SU-DHL-6 (cell line): ENCODE measurements around the gene KSR1.
"Not testable (repeated sequence)": the region's sequence is repeated elsewhere in the genome, so short reads cannot be mapped to it uniquely, and the experiment has no call there.

Experiments used
- H2AFZ ChIP-seq: fragments of 200-600 bp; sonication (generic); 2 replicates; pipeline ENCODE4 v1.6.1; 2014; ENCODE audit warnings: low read depth, mild to moderate bottlenecking, moderate library complexity, mixed read lengths, antibody characterized with exemption, low read length; ENCODE audit not compliant: severe bottlenecking
- H3F3A ChIP-seq: fragments of 200-600 bp; shearing (Covaris generic); 2 replicates; pipeline ENCODE4 v1.6.0; 2016; ENCODE audit warnings: antibody characterized with exemption, mild to moderate bottlenecking; ENCODE audit not compliant: insufficient read depth
- H3K27ac ChIP-seq: fragments of 200-600 bp; sonication (generic); 2 replicates; pipeline ENCODE4 v1.5.1; 2016; ENCODE audit warnings: low read depth, mild to moderate bottlenecking, low read length, moderate library complexity, mixed read lengths
- H3K27me3 ChIP-seq: fragments of 200-600 bp; sonication (generic), shearing (Covaris generic); 2 replicates; pipeline ENCODE4 v1.6.0; 2014; ENCODE audit warnings: mild to moderate bottlenecking, low read length
- H3K36me3 ChIP-seq: fragments of 200-600 bp; sonication (generic); 2 replicates; pipeline ENCODE4 v1.6.1; 2014; ENCODE audit warnings: mild to moderate bottlenecking, low read length, mixed read lengths
- H3K4me2 ChIP-seq: fragments of 300-600, 200-600 bp; shearing (Covaris generic), sonication (generic); 2 replicates; pipeline ENCODE4 v1.6.0; 2014; ENCODE audit warnings: low read length, low read depth, mild to moderate bottlenecking; ENCODE audit not compliant: poor library complexity, severe bottlenecking
- H3K4me3 ChIP-seq: fragments of 200-600 bp; sonication (generic); 2 replicates; pipeline ENCODE4 v1.5.1; 2014; ENCODE audit warnings: antibody characterized with exemption, low read length, mild to moderate bottlenecking, mixed read lengths; ENCODE audit not compliant: insufficient read depth, poor library complexity, severe bottlenecking
- H3K79me2 ChIP-seq: fragments of 200-600 bp; sonication (generic); 2 replicates; pipeline ENCODE4 v1.6.1; 2014; ENCODE audit warnings: mild to moderate bottlenecking, low read length, moderate library complexity; ENCODE audit not compliant: insufficient read depth
- H3K9ac ChIP-seq: fragments of 200-600 bp; sonication (generic); 2 replicates; pipeline ENCODE4 v1.7.0; 2014; ENCODE audit warnings: mild to moderate bottlenecking, low read length
- H3K9me2 ChIP-seq: fragments of 200-600 bp; sonication (generic); replicated peaks from 2 replicates; pipeline ENCODE4 v1.6.1; 2014; ENCODE audit warnings: low read length; ENCODE audit not compliant: insufficient read depth
- H3K9me3 ChIP-seq: fragments of 200-600 bp; sonication (generic); 2 replicates; pipeline ENCODE4 v1.6.1; 2014; ENCODE audit warnings: low read length, mixed read lengths; ENCODE audit not compliant: insufficient read depth
- H4K20me1 ChIP-seq: fragments of 200-600 bp; sonication (generic); 2 replicates; pipeline ENCODE4 v1.6.1; 2014; ENCODE audit warnings: low read depth, mild to moderate bottlenecking, antibody characterized with exemption, low read length, moderate library complexity, mixed read lengths
- EZH2phosphoT487 ChIP-seq: fragments of 200-600 bp; sonication (generic), shearing (Covaris generic); conservative IDR thresholded peaks from 2 replicates; pipeline ENCODE4 v1.6.1; 2018; ENCODE audit warnings: mild to moderate bottlenecking, antibody characterized with exemption, low read length, moderate library complexity, mixed read lengths
- TF ChIP-seq, protein P1 (sequence below): fragments of 200-600 bp; sonication (generic); IDR thresholded peaks from one replicate; pipeline ENCODE4 v1.5.1; 2017; ENCODE audit warnings: antibody characterized with exemption, mild to moderate bottlenecking, low read length, moderate library complexity; ENCODE audit not compliant: insufficient read depth, poor library complexity, severe bottlenecking

The KSR1 gene

DNA sequence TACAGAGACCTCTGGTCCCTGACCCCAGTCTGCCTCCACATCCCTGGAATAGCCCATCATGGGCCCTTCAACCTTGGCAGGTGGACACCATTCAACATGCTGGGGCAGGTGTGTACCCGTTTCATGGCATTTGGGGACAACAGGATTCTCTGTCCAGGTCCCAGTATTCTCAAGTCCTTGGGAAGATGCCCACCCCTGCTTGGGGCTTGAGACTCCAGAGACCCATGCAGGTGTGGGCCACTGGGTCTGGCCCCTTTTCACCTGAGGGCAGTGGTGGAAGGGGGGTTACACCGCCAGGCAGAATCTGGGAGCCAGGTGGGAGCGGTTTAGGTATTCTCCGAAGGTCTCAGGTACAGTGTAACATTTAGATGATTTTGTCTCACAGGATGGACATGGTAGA is 37.1 kb upstream of the KSR1 start:
- Histone ChIP-seq H2AFZ (no peak overlapping the region), H3K9me2 (no peaks in the 10 kb centered on the region), H3K36me3 (no peaks in the 10 kb centered on the region), H3K79me2 (no peaks in the 10 kb centered on the region), H4K20me1 (no peaks in the 10 kb centered on the region), H3F3A (no peaks in the 10 kb centered on the region), H3K27ac (no peak overlapping the region), H3K4me3 (no peak overlapping the region), H3K9me3 (no peaks in the 10 kb centered on the region), H3K9ac (no peak overlapping the region), H3K4me2 (no peak overlapping the region), H3K27me3 (no peaks in the 10 kb centered on the region)
- TF ChIP-seq, protein P1, sequence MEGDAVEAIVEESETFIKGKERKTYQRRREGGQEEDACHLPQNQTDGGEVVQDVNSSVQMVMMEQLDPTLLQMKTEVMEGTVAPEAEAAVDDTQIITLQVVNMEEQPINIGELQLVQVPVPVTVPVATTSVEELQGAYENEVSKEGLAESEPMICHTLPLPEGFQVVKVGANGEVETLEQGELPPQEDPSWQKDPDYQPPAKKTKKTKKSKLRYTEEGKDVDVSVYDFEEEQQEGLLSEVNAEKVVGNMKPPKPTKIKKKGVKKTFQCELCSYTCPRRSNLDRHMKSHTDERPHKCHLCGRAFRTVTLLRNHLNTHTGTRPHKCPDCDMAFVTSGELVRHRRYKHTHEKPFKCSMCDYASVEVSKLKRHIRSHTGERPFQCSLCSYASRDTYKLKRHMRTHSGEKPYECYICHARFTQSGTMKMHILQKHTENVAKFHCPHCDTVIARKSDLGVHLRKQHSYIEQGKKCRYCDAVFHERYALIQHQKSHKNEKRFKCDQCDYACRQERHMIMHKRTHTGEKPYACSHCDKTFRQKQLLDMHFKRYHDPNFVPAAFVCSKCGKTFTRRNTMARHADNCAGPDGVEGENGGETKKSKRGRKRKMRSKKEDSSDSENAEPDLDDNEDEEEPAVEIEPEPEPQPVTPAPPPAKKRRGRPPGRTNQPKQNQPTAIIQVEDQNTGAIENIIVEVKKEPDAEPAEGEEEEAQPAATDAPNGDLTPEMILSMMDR, result no peak
- no peak for TF ChIP-seq EZH2phosphoT487

DNA sequence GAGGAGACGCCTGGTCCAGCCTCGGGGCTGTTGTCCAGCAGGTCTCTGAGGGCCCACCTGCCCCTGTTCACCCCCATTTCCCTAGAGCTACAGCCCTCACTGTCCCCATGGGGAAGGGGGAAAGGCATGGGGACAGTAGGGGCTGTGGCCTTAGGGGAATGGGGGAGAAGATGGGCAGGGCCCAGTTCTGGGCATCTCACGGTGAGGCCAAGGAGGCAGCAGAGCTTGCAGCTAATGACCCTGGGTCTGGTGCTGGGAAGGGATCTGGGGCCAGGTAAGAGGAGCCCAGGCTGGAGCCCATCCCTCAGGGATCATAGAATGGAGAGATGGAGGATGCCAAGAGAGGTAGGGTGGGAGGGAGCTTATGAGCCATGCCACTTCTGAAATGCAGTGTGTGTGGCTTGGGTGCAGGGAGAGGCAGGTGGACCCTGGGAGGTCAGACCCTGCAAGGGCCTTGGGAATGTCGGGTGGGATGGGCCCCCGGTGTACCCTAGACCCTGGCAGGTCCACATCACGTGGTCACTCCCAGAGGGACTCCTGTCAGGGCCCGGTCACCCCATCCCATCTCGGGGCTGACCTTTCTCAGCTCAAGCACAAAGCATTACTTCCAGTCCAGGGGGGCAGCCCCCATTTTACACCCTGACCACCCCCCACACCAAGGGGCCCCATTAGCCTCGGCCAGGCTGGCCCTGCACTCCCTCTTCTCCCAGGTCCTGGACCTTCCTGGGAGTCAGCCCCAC is 35.9 kb upstream of the KSR1 start:
- no peaks in the 10 kb centered on the region for H3K36me3 ChIP-seq
- H3K27ac ChIP-seq, result no peak overlapping the region
- no peak overlapping the region for H2AFZ ChIP-seq
- TF ChIP-seq, protein P1, result no peak
- no peak for TF ChIP-seq EZH2phosphoT487
- no peak overlapping the region for H3K9ac ChIP-seq
- no peaks in the 10 kb centered on the region for H3K9me2 ChIP-seq
- no peaks in the 10 kb centered on the region for H3F3A ChIP-seq
- no peaks in the 10 kb centered on the region for H3K27me3 ChIP-seq
- H4K20me1 ChIP-seq, result no peaks in the 10 kb centered on the region
- no peak overlapping the region for H3K4me2 ChIP-seq
- no peaks in the 10 kb centered on the region for H3K79me2 ChIP-seq
- no peak overlapping the region for H3K4me3 ChIP-seq
- H3K9me3 ChIP-seq, result no peaks in the 10 kb centered on the region

DNA sequence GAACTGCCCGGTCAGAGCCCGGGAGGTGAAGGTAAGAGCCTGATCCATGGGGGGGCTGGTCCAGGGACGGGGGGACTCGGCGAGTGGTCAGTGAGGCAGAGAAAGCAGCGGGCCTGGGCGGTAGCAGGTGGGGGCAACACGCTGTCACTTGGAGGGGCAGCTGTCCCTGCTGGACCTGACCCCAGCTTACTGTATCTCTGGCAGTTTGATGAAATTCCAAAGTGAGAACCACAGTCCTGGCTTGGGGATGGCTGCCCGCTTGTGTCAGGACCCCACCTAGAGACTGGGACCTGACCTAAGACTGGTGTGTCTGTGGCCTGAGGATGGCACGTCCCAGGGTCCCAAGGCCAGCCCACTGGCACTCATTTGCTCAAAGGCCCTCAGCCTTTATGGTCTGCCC is 35.1 kb upstream of the KSR1 start:
- Histone ChIP-seq H3K36me3 (no peaks in the 10 kb centered on the region), H2AFZ (no peak overlapping the region), H3K9me3 (no peaks in the 10 kb centered on the region), H3K4me3 (no peak overlapping the region), H3K27ac (no peak overlapping the region), H3K4me2 (no peak overlapping the region), H3K9me2 (no peaks in the 10 kb centered on the region), H3K27me3 (no peaks in the 10 kb centered on the region), H4K20me1 (no peaks in the 10 kb centered on the region), H3K9ac (no peak overlapping the region), H3F3A (no peaks in the 10 kb centered on the region), H3K79me2 (no peaks in the 10 kb centered on the region)
- TF ChIP-seq, protein P1, result no peak
- no peak for TF ChIP-seq EZH2phosphoT487

DNA sequence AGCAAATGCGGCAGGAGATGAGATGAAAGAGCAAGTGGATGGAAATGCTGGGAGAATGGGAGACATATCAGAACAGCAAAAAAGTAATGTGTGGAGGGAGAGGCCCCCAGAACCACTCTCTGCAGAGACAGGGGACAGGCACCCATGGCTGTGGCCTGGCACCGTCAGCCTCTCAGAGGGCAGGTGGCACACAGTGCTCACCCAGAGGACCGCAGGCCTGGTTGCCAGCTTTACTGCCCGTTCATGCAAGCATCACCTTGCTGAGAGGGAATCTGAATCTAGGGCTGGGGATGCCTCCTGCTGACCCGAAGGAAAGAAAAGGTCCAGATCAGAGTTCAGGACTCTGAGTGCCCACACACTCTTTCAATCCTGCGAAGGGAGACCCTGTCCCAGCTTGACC is 34.6 kb upstream of the KSR1 start:
- H3K79me2 ChIP-seq, H3F3A ChIP-seq, H3K27me3 ChIP-seq, H3K27ac ChIP-seq, H3K36me3 ChIP-seq, H3K4me3 ChIP-seq, H2AFZ ChIP-seq, H4K20me1 ChIP-seq, H3K9ac ChIP-seq, H3K9me2 ChIP-seq, H3K4me2 ChIP-seq, H3K9me3 ChIP-seq: not testable (repeated sequence)
